HG03558 (cell line): ENCODE measurements around the gene CAPN12.
"Not testable (repeated sequence)": the region's sequence is repeated elsewhere in the genome, so short reads cannot be mapped to it uniquely, and the experiment has no call there.

Experiments used
- ATAC-seq: cut with Tn5 transposase; IDR thresholded peaks from one replicate; pipeline ENCODE4 v1.9.1; 2021; ENCODE audit warnings: moderate number of reproducible peaks; ENCODE audit not compliant: unreplicated experiment; ENCODE audit errors: extremely low read depth

Gene CAPN12, protein sequence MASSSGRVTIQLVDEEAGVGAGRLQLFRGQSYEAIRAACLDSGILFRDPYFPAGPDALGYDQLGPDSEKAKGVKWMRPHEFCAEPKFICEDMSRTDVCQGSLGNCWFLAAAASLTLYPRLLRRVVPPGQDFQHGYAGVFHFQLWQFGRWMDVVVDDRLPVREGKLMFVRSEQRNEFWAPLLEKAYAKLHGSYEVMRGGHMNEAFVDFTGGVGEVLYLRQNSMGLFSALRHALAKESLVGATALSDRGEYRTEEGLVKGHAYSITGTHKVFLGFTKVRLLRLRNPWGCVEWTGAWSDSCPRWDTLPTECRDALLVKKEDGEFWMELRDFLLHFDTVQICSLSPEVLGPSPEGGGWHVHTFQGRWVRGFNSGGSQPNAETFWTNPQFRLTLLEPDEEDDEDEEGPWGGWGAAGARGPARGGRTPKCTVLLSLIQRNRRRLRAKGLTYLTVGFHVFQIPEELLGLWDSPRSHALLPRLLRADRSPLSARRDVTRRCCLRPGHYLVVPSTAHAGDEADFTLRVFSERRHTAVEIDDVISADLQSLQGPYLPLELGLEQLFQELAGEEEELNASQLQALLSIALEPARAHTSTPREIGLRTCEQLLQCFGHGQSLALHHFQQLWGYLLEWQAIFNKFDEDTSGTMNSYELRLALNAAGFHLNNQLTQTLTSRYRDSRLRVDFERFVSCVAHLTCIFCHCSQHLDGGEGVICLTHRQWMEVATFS

DNA sequence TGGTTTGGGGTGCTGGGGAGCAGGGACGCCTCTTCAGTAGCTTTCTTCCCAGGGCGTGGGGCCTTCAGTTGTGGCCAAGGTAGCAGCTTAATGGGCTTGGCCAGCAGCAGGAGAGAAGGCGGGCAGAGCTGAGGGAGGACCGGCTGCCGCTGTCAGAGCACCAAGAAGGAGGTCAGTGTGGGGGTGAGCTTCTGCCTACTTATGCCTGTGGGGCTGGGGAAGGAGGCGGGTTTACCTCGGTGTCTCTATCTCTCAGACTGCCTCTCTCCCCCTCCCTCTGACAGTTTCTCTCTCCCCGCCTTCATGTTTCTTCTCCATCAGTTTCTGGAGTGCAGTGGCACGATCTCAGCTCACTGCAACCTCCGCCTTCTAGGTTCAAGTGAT lies at the start of gene CAPN12:
CAPN12 (minus strand) TSS at position 177 of the 384 bp plus-strand sequence. CDS start 309 bp downstream, outside the sequence.
- ATAC-seq: no peak

DNA sequence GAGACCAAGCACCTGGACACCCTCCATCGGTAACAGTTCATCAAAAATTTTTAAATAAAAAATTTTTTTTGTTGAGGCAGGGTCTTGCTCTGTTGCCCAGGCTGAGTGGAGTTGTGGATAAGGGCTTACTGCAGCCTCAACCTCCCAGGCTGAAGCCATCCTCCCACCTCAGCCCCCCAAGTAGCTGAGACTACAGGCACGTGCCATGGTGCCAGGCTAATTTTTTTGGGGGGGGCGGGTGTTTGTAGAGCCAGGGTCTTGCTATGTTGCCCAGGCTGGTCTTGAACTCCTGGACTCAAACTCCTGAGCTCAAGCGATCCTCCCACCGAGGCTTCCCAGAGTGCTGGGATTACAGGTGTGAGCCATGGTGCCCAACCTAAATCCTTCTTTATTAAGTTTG lies 49.4 kb upstream of the CAPN12 start:
- ATAC-seq: no peak

DNA sequence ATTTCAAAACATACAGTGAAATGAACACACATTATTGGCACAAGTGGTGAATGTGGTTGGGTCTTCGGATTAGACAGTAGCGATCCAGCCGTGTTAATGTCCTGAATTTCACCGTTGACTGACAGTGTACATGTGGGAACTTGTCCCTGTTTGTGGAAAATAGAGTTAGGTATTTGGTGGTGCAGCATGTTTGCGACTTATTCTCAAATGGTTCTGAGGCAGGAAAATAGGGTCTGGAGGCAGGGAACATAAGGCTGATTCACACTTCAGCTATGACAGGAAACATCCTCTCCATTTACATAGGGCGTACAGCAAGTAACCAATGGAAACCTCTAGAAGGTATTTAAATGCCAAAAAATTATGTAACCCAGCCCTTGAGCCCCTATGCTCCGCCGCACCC lies 48.9 kb upstream of the CAPN12 start:
- no peak for ATAC-seq

GRCh38 chr19:38792250-38793111 lies 48.2 kb upstream of the CAPN12 start:
- ATAC-seq: no peak

DNA sequence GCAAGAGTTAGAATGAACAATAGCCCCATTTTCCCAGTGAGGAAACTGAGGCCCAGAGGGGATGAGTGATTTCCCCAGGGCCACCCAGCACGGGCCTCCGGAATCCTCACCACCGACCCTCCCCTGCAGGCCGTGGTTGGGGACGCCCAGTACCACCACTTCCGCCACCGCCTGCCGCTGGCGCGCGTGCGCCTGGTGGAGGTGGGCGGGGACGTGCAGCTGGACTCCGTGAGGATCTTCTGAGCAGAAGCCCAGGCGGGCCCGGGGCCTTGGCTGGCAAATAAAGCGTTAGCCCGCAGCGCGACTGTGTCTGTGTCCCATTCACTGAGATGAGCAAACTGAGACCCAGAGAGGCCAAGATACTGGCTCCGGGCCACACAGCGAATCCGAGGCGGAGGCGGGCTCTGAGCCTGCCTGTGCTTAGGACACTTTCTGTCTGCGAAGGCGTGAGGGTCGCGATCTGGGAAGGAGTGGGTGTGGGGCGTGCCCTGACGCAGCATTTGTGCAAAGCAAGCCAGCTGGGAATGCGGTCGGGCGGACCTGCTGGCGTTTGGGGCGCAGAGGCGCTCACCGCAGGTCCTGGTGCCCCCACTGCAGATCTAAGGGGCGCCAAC lies 47.3 kb upstream of the CAPN12 start:
- ATAC-seq: not testable (repeated sequence)

- ATAC-seq: not testable (repeated sequence)
These were observed 46.5 kb upstream of the CAPN12 start for GRCh38 chr19:38790507-38791403.

GRCh38 chr19:38788478-38789243 lies 44.4 kb upstream of the CAPN12 start, which contains the start of gene LGALS7B:
TSS of gene LGALS7B (plus strand) at chr19:38789200. CDS start at chr19:38789227, 27 bp downstream.
- no peak for ATAC-seq

DNA sequence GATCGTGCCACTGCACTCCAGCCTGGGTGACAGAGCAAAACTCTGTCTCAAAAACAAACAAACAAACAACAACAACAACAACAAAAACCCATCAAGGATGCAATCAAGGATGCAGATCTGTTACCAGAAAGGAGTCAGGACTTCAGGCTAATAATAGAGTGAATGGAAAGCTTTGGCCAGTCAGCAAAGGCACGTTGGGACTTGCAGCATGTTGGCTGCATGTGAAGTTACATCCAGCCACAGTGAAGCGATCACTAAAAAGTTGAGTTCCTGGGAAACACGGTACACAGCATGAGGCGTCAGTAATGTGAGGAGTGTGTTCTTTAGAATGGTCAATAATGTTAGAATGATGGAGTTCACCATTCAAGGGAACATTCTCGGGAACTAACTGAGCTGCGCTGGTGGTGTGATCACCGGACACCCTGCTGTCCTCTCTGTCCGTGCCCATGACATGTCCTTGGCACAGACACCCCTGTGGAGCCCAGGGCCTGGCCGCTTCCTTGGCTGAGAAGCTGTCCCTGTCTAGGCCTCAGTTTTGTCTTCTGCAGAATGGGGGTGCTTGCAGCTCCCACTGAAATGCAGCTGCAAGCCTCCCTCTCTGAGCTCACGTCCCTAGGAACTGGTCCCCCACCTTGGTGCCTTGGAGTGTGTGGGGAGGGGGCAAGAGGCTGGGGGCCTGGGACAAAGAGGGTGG lies 42.4 kb upstream of the CAPN12 start:
- ATAC-seq: no peak

GRCh38 chr19:38786061-38786460 lies 41.8 kb upstream of the CAPN12 start:
- ATAC-seq: not testable (repeated sequence)

- no peak for ATAC-seq
These were observed 41.0 kb upstream of the CAPN12 start for GRCh38 chr19:38785187-38785699.

DNA sequence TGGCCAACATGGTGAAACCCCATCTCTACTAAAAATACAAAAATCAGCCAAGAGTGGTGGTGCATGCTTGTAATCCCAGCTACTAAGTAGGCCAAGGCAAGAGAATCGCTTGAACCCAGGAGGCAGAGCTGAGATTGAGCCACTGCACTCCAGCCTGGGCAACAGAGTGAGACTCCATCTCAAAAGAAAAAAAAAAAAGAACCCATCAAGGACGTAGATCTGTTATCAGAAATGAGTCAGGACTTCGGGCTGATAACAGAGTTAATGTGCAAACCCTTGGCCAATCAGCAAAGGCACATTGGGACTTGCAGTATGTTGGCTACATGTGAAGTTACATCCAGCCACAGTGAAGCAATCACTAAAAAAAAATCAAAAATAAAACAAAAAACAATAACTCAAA lies 40.0 kb upstream of the CAPN12 start:
- no peak for ATAC-seq

GRCh38 chr19:38782212-38782611 lies 37.9 kb upstream of the CAPN12 start:
- not testable (repeated sequence) for ATAC-seq

DNA sequence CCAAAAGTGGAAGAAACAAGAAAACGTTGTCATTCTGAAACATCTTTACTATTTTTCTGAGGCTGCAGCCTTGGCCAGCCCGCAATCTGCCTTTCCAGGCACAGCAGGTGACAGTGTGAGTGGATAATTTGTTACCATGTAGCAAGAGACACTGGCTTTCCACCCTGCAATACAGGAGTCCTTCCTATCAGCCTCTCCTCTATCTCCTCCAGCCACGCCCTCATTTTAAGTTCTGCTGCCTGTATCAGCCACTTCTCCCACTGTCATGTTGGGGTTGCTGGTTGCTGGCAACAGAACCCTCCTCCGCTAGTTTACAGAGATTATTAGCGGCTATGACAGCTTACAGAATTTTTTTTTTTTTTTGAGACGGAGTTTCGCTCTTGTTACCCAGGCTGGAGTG lies 36.8 kb upstream of the CAPN12 start:
- ATAC-seq: no peak

DNA sequence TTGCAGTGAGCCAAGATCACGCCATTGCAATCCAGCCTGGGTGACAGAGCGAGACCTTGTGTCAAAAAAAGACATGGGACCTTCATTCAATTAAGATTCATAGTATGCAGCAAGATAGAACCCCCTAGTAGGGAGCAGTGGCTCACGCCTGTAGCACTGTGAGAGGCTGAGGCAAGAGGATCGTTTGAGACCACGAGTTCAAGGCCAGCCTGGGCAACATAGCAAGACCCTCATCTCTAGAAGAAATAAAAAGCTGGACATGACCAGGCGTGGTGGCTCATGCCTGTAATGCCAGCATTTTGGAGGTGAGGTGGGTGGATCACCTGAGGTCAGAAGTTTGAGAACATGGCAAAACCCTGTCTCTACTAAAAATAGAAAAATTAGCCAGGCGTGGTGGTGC lies 36.2 kb upstream of the CAPN12 start:
- ATAC-seq: no peak

GRCh38 chr19:38778733-38779132 lies 34.5 kb upstream of the CAPN12 start:
- ATAC-seq: no peak

GRCh38 chr19:38774181-38774950 lies 30.1 kb upstream of the CAPN12 start:
- ATAC-seq: no peak
